SU-DHL-6 (cell line): ENCODE data around the gene TSHZ3.

Experiments used
- H2AFZ ChIP-seq: fragments of 200-600 bp; sonication (generic); 2 replicates; pipeline ENCODE4 v1.6.1; 2014; ENCODE audit warnings: low read depth, mild to moderate bottlenecking, moderate library complexity, mixed read lengths, antibody characterized with exemption, low read length; ENCODE audit not compliant: severe bottlenecking
- H3F3A ChIP-seq: fragments of 200-600 bp; shearing (Covaris generic); 2 replicates; pipeline ENCODE4 v1.6.0; 2016; ENCODE audit warnings: antibody characterized with exemption, mild to moderate bottlenecking; ENCODE audit not compliant: insufficient read depth
- H3K27ac ChIP-seq: fragments of 200-600 bp; sonication (generic); 2 replicates; pipeline ENCODE4 v1.5.1; 2016; ENCODE audit warnings: low read depth, mild to moderate bottlenecking, low read length, moderate library complexity, mixed read lengths
- H3K27me3 ChIP-seq: fragments of 200-600 bp; sonication (generic), shearing (Covaris generic); 2 replicates; pipeline ENCODE4 v1.6.0; 2014; ENCODE audit warnings: mild to moderate bottlenecking, low read length
- H3K36me3 ChIP-seq: fragments of 200-600 bp; sonication (generic); 2 replicates; pipeline ENCODE4 v1.6.1; 2014; ENCODE audit warnings: mild to moderate bottlenecking, low read length, mixed read lengths
- H3K4me2 ChIP-seq: fragments of 300-600, 200-600 bp; shearing (Covaris generic), sonication (generic); 2 replicates; pipeline ENCODE4 v1.6.0; 2014; ENCODE audit warnings: low read length, low read depth, mild to moderate bottlenecking; ENCODE audit not compliant: poor library complexity, severe bottlenecking
- H3K4me3 ChIP-seq: fragments of 200-600 bp; sonication (generic); 2 replicates; pipeline ENCODE4 v1.5.1; 2014; ENCODE audit warnings: antibody characterized with exemption, low read length, mild to moderate bottlenecking, mixed read lengths; ENCODE audit not compliant: insufficient read depth, poor library complexity, severe bottlenecking
- H3K79me2 ChIP-seq: fragments of 200-600 bp; sonication (generic); 2 replicates; pipeline ENCODE4 v1.6.1; 2014; ENCODE audit warnings: mild to moderate bottlenecking, low read length, moderate library complexity; ENCODE audit not compliant: insufficient read depth
- H3K9ac ChIP-seq: fragments of 200-600 bp; sonication (generic); 2 replicates; pipeline ENCODE4 v1.7.0; 2014; ENCODE audit warnings: mild to moderate bottlenecking, low read length
- H3K9me2 ChIP-seq: fragments of 200-600 bp; sonication (generic); replicated peaks from 2 replicates; pipeline ENCODE4 v1.6.1; 2014; ENCODE audit warnings: low read length; ENCODE audit not compliant: insufficient read depth
- H3K9me3 ChIP-seq: fragments of 200-600 bp; sonication (generic); 2 replicates; pipeline ENCODE4 v1.6.1; 2014; ENCODE audit warnings: low read length, mixed read lengths; ENCODE audit not compliant: insufficient read depth
- H4K20me1 ChIP-seq: fragments of 200-600 bp; sonication (generic); 2 replicates; pipeline ENCODE4 v1.6.1; 2014; ENCODE audit warnings: low read depth, mild to moderate bottlenecking, antibody characterized with exemption, low read length, moderate library complexity, mixed read lengths
- EZH2phosphoT487 ChIP-seq: fragments of 200-600 bp; sonication (generic), shearing (Covaris generic); conservative IDR thresholded peaks from 2 replicates; pipeline ENCODE4 v1.6.1; 2018; ENCODE audit warnings: mild to moderate bottlenecking, antibody characterized with exemption, low read length, moderate library complexity, mixed read lengths
- TF ChIP-seq, protein P1 (sequence below): fragments of 200-600 bp; sonication (generic); IDR thresholded peaks from one replicate; pipeline ENCODE4 v1.5.1; 2017; ENCODE audit warnings: antibody characterized with exemption, mild to moderate bottlenecking, low read length, moderate library complexity; ENCODE audit not compliant: insufficient read depth, poor library complexity, severe bottlenecking

TSHZ3 gene

DNA sequence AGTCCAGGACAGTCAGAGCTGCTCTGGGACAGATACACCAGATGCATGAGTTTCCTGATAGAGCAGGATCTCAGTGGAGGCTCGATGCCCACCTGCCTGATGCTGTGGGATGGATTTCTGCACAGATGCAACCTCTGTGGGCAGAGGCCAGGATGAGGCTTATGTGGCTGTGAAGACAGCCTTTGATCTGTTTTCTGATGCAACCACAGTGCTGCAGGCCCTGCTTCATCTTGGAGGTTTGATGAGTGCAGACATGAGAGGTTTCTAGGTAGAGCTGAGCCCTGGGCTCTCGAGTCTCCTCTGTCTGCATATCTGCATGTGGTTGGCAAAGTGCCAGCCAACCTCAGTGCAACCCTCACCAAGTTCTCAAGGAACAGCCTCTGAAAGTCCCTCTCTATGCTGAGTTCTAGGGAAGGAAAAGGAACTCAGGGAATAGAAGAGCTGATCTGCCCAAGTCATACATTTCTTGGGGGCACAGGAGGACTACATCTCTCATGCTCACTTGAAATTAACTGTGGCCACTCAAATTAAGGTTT is 23.1 kb upstream of the TSHZ3 start:
- H3K36me3 ChIP-seq: no peaks in the 10 kb centered on the region
- H4K20me1 ChIP-seq: no peaks in the 10 kb centered on the region
- H3K9me3 ChIP-seq: no peaks in the 10 kb centered on the region
- H3K9ac ChIP-seq: no peak overlapping the region
- TF ChIP-seq EZH2phosphoT487: no peak
- TF ChIP-seq, protein P1, sequence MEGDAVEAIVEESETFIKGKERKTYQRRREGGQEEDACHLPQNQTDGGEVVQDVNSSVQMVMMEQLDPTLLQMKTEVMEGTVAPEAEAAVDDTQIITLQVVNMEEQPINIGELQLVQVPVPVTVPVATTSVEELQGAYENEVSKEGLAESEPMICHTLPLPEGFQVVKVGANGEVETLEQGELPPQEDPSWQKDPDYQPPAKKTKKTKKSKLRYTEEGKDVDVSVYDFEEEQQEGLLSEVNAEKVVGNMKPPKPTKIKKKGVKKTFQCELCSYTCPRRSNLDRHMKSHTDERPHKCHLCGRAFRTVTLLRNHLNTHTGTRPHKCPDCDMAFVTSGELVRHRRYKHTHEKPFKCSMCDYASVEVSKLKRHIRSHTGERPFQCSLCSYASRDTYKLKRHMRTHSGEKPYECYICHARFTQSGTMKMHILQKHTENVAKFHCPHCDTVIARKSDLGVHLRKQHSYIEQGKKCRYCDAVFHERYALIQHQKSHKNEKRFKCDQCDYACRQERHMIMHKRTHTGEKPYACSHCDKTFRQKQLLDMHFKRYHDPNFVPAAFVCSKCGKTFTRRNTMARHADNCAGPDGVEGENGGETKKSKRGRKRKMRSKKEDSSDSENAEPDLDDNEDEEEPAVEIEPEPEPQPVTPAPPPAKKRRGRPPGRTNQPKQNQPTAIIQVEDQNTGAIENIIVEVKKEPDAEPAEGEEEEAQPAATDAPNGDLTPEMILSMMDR: no peak
- H3K79me2 ChIP-seq: no peaks in the 10 kb centered on the region
- no peak overlapping the region for H3K4me2 ChIP-seq
- H3K27ac ChIP-seq: no peak overlapping the region
- H3K9me2 ChIP-seq: no peaks in the 10 kb centered on the region
- no peaks in the 10 kb centered on the region for H3K27me3 ChIP-seq
- H3F3A ChIP-seq: no peaks in the 10 kb centered on the region
- no peak overlapping the region for H2AFZ ChIP-seq
- H3K4me3 ChIP-seq: no peak overlapping the region

DNA sequence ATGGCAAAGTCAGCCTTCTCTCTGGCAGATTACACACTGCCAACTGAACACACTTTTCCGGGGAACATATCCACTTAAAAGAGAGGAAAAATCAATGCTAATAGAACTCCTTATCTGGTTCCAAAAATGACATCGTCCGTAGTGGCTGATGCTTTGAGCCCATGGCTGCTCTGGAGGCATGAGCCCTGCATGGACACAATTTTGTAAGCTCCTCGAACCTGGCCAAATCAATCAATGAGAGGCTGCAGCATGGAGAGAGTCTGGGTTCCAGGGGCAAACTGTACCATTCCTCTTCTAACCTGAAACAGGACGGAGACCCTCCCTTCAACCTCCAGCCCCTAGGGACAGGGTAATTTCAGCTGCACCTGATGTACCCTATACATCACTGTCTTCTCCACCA is 21.0 kb upstream of the TSHZ3 start:
- Histone ChIP-seq H3K36me3 (no peaks in the 10 kb centered on the region), H3K9me2 (no peaks in the 10 kb centered on the region), H4K20me1 (no peaks in the 10 kb centered on the region), H3K9me3 (no peaks in the 10 kb centered on the region), H3K27ac (no peak overlapping the region), H3K4me2 (no peak overlapping the region), H3K79me2 (no peaks in the 10 kb centered on the region), H3K9ac (no peak overlapping the region), H3K4me3 (no peak overlapping the region), H3F3A (no peaks in the 10 kb centered on the region), H3K27me3 (no peaks in the 10 kb centered on the region), H2AFZ (no peak overlapping the region)
- TF ChIP-seq, protein P1: no peak
- TF ChIP-seq EZH2phosphoT487: no peak

GRCh38 chr19:31364963-31365362 is 15.7 kb upstream of the TSHZ3 start:
- H3K4me2 ChIP-seq: no peak overlapping the region
- no peaks in the 10 kb centered on the region for H3K36me3 ChIP-seq
- H3K27ac ChIP-seq: no peak overlapping the region

More at GRCh38 chr19:31364963-31365362, 15.7 kb upstream of the TSHZ3 start:
- no peak overlapping the region for H3K4me3 ChIP-seq
- H4K20me1 ChIP-seq: no peaks in the 10 kb centered on the region
- H3K9me3 ChIP-seq: no peaks in the 10 kb centered on the region
- no peak overlapping the region for H2AFZ ChIP-seq
- no peaks in the 10 kb centered on the region for H3K9me2 ChIP-seq
- TF ChIP-seq EZH2phosphoT487: no peak
- TF ChIP-seq, protein P1: no peak
- H3K79me2 ChIP-seq: no peaks in the 10 kb centered on the region
- H3K27me3 ChIP-seq: no peaks in the 10 kb centered on the region
- H3F3A ChIP-seq: no peaks in the 10 kb centered on the region
- no peak overlapping the region for H3K9ac ChIP-seq
